Brain microvascular endothelial cell (primary cell): ENCODE data around the gene IVL.

Experiments
- DNase-seq: peaks from one replicate; pipeline ENCODE4 v3.0.0-alpha.2; 2020
- H3K27ac ChIP-seq: fragments of 250-450 bp; sonication (Bioruptor Pico); 2 replicates; pipeline ENCODE4 v1.5.1; 2020; ENCODE audit warnings: mild to moderate bottlenecking, moderate library complexity
- H3K27me3 ChIP-seq: fragments of 250-450 bp; sonication (Bioruptor Pico); replicated peaks from 2 replicates; pipeline ENCODE4 v1.5.1; 2020; ENCODE audit warnings: mild to moderate bottlenecking
- H3K36me3 ChIP-seq: fragments of 250-450 bp; sonication (Bioruptor Pico); replicated peaks from 2 replicates; pipeline ENCODE4 v1.5.1; 2020; ENCODE audit warnings: mild to moderate bottlenecking
- H3K4me3 ChIP-seq: 2 replicates; pipeline ENCODE4 v1.5.1; 2011; ENCODE audit warnings: low read depth, mild to moderate bottlenecking, control low read depth, low read length, moderate library complexity
- in situ Hi-C: cut with HindIII; loops from 2 replicates; pipeline ENCODE4 v1.10.0; 2017; ENCODE audit warnings: low sequenced_read_pairs, low pct_ligation_motif_present
- TF ChIP-seq, protein P1 (sequence below): IDR thresholded peaks from 2 replicates; pipeline ENCODE4 v1.5.1; 2011; ENCODE audit warnings: low read depth, mild to moderate bottlenecking, moderate library complexity, low read length, control low read depth, inconsistent platforms; ENCODE audit errors: missing control alignments

Gene IVL

DNA sequence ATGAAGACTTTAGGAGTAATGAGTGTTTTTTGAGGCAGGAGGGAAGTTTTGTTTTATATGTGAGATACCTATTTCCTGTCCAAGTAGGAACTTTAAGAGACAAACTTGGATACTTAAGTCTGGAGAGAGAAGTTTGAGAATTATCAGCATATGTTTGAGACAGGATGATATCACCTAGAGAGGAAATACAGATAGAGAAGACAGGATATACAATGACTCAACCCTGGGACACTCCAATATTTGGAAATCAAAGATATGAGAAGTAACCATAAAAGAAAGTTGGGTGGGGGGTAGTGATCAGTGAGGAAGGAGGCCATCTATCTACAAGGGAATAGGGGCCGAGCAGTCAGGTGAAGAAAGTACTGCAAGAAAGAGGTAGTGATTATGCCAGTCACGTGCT is 42.0 kb upstream of the IVL start:
- TF ChIP-seq, protein P1, sequence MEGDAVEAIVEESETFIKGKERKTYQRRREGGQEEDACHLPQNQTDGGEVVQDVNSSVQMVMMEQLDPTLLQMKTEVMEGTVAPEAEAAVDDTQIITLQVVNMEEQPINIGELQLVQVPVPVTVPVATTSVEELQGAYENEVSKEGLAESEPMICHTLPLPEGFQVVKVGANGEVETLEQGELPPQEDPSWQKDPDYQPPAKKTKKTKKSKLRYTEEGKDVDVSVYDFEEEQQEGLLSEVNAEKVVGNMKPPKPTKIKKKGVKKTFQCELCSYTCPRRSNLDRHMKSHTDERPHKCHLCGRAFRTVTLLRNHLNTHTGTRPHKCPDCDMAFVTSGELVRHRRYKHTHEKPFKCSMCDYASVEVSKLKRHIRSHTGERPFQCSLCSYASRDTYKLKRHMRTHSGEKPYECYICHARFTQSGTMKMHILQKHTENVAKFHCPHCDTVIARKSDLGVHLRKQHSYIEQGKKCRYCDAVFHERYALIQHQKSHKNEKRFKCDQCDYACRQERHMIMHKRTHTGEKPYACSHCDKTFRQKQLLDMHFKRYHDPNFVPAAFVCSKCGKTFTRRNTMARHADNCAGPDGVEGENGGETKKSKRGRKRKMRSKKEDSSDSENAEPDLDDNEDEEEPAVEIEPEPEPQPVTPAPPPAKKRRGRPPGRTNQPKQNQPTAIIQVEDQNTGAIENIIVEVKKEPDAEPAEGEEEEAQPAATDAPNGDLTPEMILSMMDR: no peak
- H3K36me3 ChIP-seq: no peaks in the 10 kb centered on the region
- in situ Hi-C loops: no loop called here
- H3K27ac ChIP-seq: no peak overlapping the region
- no peaks in the 10 kb centered on the region for H3K27me3 ChIP-seq
- H3K4me3 ChIP-seq: no peak overlapping the region
- no peak for DNase-seq

DNA sequence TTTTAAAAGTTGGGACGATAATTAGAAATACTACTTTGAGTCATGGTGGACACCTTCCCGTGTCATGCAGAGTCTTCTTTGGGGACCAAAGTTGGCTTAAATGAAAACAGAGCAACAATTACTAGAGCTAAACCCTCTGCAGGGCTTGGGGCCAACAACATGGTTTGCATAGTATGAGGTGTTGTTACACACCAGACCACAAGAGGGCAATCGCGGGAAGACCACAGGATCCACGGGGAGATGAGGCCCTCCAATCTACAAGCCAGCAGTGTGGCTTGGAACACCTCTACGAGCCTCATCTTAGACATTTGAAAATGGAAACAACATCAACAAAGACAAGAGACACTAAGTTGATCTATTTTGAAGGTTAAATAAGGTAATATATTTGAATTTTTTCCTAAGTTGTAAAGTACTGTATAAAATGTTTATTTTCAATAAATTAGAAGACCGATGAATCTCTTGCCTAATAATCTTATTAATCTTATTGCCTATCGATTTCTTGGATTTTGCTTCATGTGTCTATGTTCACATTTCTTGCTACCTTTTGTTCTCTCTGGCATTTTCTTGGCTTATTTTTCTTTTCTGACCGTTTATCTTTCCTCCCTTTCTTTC is 38.4 kb upstream of the IVL start:
- TF ChIP-seq, protein P1: peak; percentile 90
- no peaks in the 10 kb centered on the region for H3K36me3 ChIP-seq
- in situ Hi-C loops: no loop called here

DNA sequence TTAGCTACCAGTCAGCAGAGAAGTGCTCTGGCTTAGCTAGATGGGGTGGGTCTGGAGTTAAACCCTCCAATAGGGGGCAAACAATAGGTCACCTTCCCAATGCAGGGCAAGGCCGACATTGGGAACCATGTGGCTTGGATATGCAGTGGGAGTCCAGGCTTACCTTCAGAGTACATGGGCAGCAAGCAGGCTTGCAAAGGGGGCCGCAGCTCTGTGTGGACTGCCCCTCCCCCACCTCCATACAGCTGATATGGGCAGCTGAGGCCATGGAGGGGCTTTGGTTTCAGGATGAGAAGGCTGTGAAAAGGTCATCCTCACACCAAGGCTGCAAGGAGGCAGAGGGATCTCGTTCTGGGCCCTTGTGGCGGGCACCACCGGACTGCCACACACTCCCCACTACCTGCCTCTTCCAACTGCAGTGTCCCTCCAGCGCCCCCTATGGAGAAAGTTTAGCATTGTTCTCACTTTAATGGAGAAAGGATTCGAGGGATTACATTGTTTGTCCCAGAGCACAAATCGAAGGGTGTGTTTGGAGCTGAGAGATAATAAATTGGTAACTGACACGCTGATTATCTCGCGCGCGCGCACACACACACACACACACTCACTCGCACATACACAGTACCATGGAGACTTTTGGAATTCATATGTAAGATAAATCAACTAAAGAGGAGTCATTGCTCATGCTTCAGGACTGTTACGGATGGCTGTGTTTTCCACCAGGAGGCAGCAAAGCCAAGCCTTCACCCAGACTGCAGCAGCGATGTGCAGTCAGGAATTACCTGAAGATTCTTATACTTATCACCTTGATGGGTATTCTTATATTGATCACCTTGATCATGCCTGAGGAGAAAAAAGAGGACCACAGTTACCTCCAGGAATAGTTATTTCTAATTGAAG is 37.3 kb upstream of the IVL start:
- Histone ChIP-seq H3K27ac (no peak overlapping the region), H3K27me3 (no peaks in the 10 kb centered on the region), H3K4me3 (no peak overlapping the region), H3K36me3 (no peaks in the 10 kb centered on the region)
- in situ Hi-C loops: no loop called here
- DNase-seq: no peak
- TF ChIP-seq, protein P1: peak; percentile 51

More for the DNA sequence above, 38.4 kb upstream of the IVL start:
- Histone ChIP-seq H3K4me3 (no peak overlapping the region), H3K27me3 (no peaks in the 10 kb centered on the region), H3K27ac (no peak overlapping the region)
- peak; percentile 30 for DNase-seq

DNA sequence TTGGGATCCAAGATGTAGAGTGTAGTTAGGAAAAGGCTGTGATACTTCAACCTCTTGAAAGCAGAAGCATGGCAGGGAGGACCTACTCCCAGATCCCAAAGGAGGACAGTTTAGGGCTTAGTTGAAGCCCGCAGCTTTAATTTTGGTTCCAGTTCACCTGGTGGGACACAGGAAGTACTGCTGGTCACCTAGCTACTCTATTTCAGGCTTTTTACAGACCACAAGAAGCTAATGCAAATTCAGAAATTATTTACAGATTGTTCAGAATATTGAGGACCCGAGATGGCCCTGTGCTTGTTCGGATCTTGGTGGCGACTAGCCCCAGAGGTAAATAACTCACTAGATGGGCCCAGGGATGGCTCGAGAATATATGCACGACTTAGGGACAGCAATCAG is 36.6 kb upstream of the IVL start:
- no peaks in the 10 kb centered on the region for H3K36me3 ChIP-seq
- no peaks in the 10 kb centered on the region for H3K27me3 ChIP-seq
- no peak overlapping the region for H3K4me3 ChIP-seq
- no peak for DNase-seq
- no peak overlapping the region for H3K27ac ChIP-seq
- TF ChIP-seq, protein P1: no peak
- in situ Hi-C loops: no loop called here

DNA sequence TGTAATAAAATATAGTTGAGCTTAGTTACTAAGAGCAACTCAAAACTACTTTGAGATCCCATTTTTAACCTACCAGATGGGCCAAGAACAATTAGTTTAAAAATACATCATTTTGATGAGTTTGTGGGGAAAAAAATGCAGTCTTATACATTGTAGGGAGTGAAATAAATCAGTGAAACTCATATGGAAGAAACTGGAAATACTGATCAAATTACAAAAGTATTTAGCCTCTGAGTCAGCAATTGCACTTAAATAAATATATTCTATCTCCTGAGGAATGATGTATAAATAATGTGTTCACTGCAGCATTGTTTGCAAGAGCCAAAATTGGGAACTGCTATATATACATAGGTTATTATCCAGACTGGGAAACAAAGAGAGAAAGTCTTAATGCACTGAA is 34.9 kb upstream of the IVL start:
- Histone ChIP-seq H3K27ac (no peak overlapping the region), H3K36me3 (no peaks in the 10 kb centered on the region), H3K4me3 (no peak overlapping the region), H3K27me3 (no peaks in the 10 kb centered on the region)
- in situ Hi-C loops: no loop called here
- DNase-seq: no peak
- TF ChIP-seq, protein P1: no peak
